ENCODE data around the gene GRB10. TPM values are rescaled to one million over a fixed set of nuclear protein-coding genes. Genes with fewer than 3 reads are reported as not detected.

The GRB10 gene
- total RNA-seq, 1 donor from 2014 or later, result 58.6 TPM

DNA sequence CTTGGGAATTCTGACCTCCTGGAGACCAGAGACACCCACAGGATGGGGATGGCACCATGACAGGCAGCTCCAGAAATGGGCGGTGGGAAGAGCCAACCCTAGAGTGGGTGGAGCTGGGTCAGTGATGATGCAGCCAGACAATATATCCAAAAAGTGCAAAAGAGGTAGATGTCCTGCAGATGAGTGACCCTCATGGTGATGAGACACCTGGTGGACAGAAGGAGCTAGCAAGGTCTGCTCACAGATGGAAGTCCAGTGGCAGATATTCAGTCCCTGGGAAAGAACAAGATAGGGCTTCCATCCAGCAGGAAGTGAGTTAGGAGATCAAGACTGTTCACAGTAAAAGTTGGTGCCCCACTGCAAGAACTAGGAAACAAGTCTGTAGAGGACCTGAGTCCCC is 19.2 kb upstream of the GRB10 start:
- TF ChIP-seq, protein P1, sequence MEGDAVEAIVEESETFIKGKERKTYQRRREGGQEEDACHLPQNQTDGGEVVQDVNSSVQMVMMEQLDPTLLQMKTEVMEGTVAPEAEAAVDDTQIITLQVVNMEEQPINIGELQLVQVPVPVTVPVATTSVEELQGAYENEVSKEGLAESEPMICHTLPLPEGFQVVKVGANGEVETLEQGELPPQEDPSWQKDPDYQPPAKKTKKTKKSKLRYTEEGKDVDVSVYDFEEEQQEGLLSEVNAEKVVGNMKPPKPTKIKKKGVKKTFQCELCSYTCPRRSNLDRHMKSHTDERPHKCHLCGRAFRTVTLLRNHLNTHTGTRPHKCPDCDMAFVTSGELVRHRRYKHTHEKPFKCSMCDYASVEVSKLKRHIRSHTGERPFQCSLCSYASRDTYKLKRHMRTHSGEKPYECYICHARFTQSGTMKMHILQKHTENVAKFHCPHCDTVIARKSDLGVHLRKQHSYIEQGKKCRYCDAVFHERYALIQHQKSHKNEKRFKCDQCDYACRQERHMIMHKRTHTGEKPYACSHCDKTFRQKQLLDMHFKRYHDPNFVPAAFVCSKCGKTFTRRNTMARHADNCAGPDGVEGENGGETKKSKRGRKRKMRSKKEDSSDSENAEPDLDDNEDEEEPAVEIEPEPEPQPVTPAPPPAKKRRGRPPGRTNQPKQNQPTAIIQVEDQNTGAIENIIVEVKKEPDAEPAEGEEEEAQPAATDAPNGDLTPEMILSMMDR (IDR thresholded peaks at IDR 0.05), result no peak
- Histone ChIP-seq H3K4me3 (no peak overlapping the region), H3K27ac (no peak overlapping the region), H3K9me3 (no peaks in the 10 kb centered on the region), H3K4me1 (no peaks in the 10 kb centered on the region), H3K36me3 (no peaks in the 10 kb centered on the region), H3K27me3 (no peaks in the 10 kb centered on the region)
- intact Hi-C loops (cut with DNase I), result no loop called here
- ATAC-seq, result no peak
- DNase-seq, result no peak

DNA sequence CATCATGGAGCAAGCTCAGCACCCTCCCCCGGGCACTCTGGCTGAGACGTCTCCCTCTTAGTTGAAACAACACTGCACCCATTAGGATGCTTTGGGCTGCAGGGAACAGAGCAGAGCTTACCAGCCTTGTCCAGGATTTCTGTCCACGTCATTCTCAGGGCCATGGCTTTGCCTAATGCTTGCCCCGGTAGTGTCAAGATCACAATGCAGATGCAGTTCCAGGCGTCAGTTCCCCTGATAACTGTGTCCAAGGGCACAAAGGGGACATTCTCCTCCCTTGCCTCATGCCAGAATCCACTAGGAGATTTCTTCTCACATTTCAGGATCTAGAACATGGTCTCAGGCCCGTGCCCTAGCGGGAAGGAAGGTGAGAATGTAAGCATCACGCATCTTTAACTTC is 17.2 kb upstream of the GRB10 start:
- DNase-seq (no peak), ATAC-seq (no peak)
- Histone ChIP-seq H3K36me3 (no peaks in the 10 kb centered on the region), H3K27ac (no peak overlapping the region), H3K9me3 (no peaks in the 10 kb centered on the region), H3K4me3 (no peak overlapping the region), H3K4me1 (no peaks in the 10 kb centered on the region), H3K27me3 (no peaks in the 10 kb centered on the region)
- TF ChIP-seq, protein P1 (IDR thresholded peaks at IDR 0.05), result no peak
- intact Hi-C loops (cut with DNase I), result no loop called here

DNA sequence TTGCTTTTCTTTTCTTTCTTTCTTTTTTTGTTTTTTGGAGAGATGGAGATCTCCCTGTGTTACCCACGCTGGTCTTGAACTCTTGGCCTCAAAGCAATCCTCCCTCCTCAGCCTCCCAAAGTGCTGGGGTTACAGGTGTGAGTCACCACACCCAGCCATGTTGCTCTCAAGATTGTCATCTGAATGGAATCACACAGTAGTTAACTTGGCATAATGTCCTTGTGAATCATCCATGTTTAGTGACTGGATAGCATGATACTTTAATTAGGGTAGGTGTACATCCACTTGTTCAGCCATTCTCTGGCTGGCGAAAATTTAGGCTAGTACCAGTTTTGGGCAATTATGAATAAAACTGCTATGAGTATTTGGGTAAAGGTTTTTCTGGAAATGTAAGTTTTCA is 15.4 kb upstream of the GRB10 start:
- DNase-seq, result no peak
- Histone ChIP-seq H3K4me1 (peaks cover 4% of the 10 kb centered on the region), H3K27me3 (no peaks in the 10 kb centered on the region), H3K36me3 (no peaks in the 10 kb centered on the region), H3K27ac (no peak overlapping the region), H3K9me3 (no peaks in the 10 kb centered on the region), H3K4me3 (no peak overlapping the region)
- intact Hi-C loops (cut with DNase I), result no loop called here
- TF ChIP-seq, protein P1 (IDR thresholded peaks at IDR 0.05), result no peak
- no peak for ATAC-seq

DNA sequence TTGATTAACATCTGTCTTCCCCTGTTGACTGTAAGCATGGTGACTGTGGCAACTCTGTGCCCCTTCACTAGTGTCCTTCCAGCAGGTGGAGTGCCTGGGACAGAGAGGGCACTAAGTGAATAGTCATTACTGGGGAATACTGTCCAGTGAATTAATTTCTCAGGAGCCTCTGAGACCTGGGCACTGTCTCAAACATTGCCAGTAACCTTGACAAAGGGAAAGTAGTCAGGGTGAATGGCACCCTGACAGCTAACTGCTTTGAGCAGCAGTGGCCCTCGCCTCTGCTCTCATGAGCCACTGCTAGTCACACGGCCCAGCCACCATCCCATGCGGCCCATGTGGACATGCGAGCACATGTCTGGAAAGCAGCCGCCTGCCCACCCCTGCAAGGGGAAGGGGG is 13.1 kb upstream of the GRB10 start:
- Histone ChIP-seq H3K27ac (no peak overlapping the region), H3K36me3 (no peaks in the 10 kb centered on the region), H3K4me1 (peaks cover 17% of the 10 kb centered on the region), H3K9me3 (no peaks in the 10 kb centered on the region), H3K27me3 (no peaks in the 10 kb centered on the region), H3K4me3 (no peak overlapping the region)
- intact Hi-C loops (cut with DNase I), result no loop called here
- TF ChIP-seq, protein P1 (IDR thresholded peaks at IDR 0.05), result no peak
- no peak for DNase-seq
- no peak for ATAC-seq

DNA sequence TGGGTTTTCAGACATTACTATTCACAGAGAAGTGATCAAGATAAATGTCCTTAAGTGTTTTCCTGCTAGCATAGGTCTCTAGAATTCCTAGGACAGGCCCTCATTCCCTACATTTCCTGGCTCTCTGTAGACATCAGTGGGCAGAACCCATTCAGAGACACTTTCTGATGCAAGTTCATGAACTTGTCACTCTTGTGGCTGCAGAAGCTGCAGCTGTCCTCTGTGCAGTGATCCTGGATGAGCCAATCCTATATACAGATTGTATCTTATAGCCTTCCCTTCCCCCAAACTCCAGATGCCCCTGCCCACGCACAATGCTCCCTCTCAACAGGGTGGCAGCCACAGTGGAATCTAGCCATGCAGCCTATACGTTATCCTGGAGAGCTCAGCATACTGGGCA is 12.6 kb upstream of the GRB10 start:
- Histone ChIP-seq H3K4me3 (no peak overlapping the region), H3K36me3 (no peaks in the 10 kb centered on the region), H3K27me3 (no peaks in the 10 kb centered on the region), H3K4me1 (peaks cover 20% of the 10 kb centered on the region), H3K27ac (no peak overlapping the region), H3K9me3 (no peaks in the 10 kb centered on the region)
- intact Hi-C loops (cut with DNase I), result no loop called here
- no peak for DNase-seq
- TF ChIP-seq, protein P1 (IDR thresholded peaks at IDR 0.05), result no peak
- ATAC-seq, result no peak

DNA sequence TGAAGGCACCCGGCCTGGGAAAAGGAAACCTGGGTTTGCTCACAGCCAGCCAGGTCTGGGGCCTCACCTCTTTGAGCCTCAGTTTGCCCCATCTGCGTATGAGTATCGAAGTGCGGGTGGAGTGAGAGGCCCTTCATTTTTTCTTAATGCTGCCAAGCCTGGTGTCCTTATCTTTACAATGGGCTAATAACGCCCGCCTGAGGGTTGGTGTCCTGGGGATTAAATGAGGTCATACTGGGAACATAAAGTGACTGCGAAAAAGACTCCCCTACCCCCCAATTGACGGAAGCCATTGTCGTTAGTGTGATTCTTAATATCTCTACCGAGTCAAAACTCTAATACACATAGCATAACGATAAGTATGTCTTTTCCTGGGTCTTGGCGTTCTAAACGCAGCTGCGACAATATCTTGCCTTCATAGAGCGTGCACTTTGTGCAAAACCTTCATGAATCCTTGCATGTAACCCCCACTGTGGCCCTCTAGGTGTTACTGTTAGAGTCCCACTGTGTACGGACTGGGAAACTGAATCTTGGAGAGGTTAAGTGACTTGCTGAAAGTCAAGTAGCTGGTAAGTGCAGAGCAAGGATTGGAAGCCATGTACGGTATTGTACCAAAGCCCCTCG is 11.4 kb upstream of the GRB10 start:
- Histone ChIP-seq H3K27ac (peak overlapping the region; percentile 64), H3K27me3 (no peaks in the 10 kb centered on the region), H3K4me3 (peak overlapping the region; percentile 64), H3K4me1 (peaks cover 20% of the 10 kb centered on the region), H3K36me3 (no peaks in the 10 kb centered on the region), H3K9me3 (no peaks in the 10 kb centered on the region)
- DNase-seq, result no peak
- TF ChIP-seq, protein P1 (IDR thresholded peaks at IDR 0.05), result no peak
- no peak for ATAC-seq
- intact Hi-C loops (cut with DNase I), result no loop called here

All from upper lobe of right lung (tissue), 1 donor.